WI38 (cell line): Measurements from ENCODE around the gene ZNF705A.
"Not testable (repeated sequence)": the region's sequence is repeated elsewhere in the genome, so short reads cannot be mapped to it uniquely, and the experiment has no call there.

Experiments used
- H3K4me3 ChIP-seq: 2 replicates; pipeline ENCODE4 v1.5.1; 2011; ENCODE audit warnings: low read depth, mild to moderate bottlenecking, control low read depth, low read length
- CTCF ChIP-seq: IDR thresholded peaks from 2 replicates; pipeline ENCODE4 v1.5.1; 2012; ENCODE audit warnings: low read depth, mild to moderate bottlenecking, control low read depth, low read length

ZNF705A gene

GRCh38 chr12:8179989-8180585, 23.3 kb downstream of the ZNF705A start:
- peak overlapping the region; percentile 61 for H3K4me3 ChIP-seq
- 0 out of 2 replicates have a peak, but pooled peaks have one; percentile 17 for TF ChIP-seq CTCF

- H3K4me3 ChIP-seq = peak overlapping the region; percentile 61
Measured at GRCh38 chr12:8181271-8181670, 24.5 kb downstream of the ZNF705A start.

- H3K4me3 ChIP-seq = not testable (repeated sequence)
Measured at GRCh38 chr12:8182923-8183322, 26.1 kb downstream of the ZNF705A start.

- H3K4me3 ChIP-seq = not testable (repeated sequence)
Measured at GRCh38 chr12:8183346-8183745, 26.5 kb downstream of the ZNF705A start.

- not testable (repeated sequence) for H3K4me3 ChIP-seq
Measured at GRCh38 chr12:8184206-8184605, 27.4 kb downstream of the ZNF705A start.

GRCh38 chr12:8188088-8188487, 31.3 kb downstream of the ZNF705A start:
- not testable (repeated sequence) for H3K4me3 ChIP-seq

GRCh38 chr12:8197685-8198308, 41.0 kb downstream of the ZNF705A start:
- H3K4me3 ChIP-seq = not testable (repeated sequence)

GRCh38 chr12:8218711-8219382, 62.0 kb downstream of the ZNF705A start:
- H3K4me3 ChIP-seq = not testable (repeated sequence)

- not testable (repeated sequence) for H3K4me3 ChIP-seq
Measured at GRCh38 chr12:8221375-8221774, 64.6 kb downstream of the ZNF705A start.

GRCh38 chr12:8221844-8222243, 65.0 kb downstream of the ZNF705A start:
- not testable (repeated sequence) for H3K4me3 ChIP-seq

- H3K4me3 ChIP-seq = not testable (repeated sequence)
Measured at GRCh38 chr12:8222303-8222702, 65.5 kb downstream of the ZNF705A start.

- not testable (repeated sequence) for H3K4me3 ChIP-seq
Measured at GRCh38 chr12:8223646-8224045, 66.8 kb downstream of the ZNF705A start.

GRCh38 chr12:8224782-8225181, 68.0 kb downstream of the ZNF705A start:
- H3K4me3 ChIP-seq = not testable (repeated sequence)

GRCh38 chr12:8226355-8226754, 69.5 kb downstream of the ZNF705A start:
- H3K4me3 ChIP-seq = no peak overlapping the region
- TF ChIP-seq CTCF = no peak

GRCh38 chr12:8226992-8227731, 70.3 kb downstream of the ZNF705A start, which contains the start of gene FAM90A1:
Gene FAM90A1 (minus strand): TSS chr12:8227618. CDS start chr12:8224832, 2,786 bp downstream.
- peak within 1 kb of the TSS; percentile 27; the same call in 1 of the 2 replicates for H3K4me3 ChIP-seq

GRCh38 chr12:8227732-8228077, 70.9 kb downstream of the ZNF705A start:
- H3K4me3 ChIP-seq = peak overlapping the region; percentile 27; the same call in 1 of the 2 replicates

- H3K4me3 ChIP-seq = not testable (repeated sequence)
Measured at GRCh38 chr12:8228607-8229006, 71.8 kb downstream of the ZNF705A start.

GRCh38 chr12:8229486-8229885, 72.7 kb downstream of the ZNF705A start:
- H3K4me3 ChIP-seq = not testable (repeated sequence)
